Stimulated activated CD8-positive, alpha-beta memory T cell treated with anti-CD3 and anti-CD28 coated beads, Interleukin-4, amount 100 ng/mL, for 1 hour (primary cell): ENCODE data around the gene SLC25A39.
"Not testable (repeated sequence)": the region's sequence is repeated elsewhere in the genome, so short reads cannot be mapped to it uniquely, and the experiment has no call there.

Experiments used
- DNase-seq, 2 donors: peaks; one replicate each; pipeline ENCODE4 v3.0.0-alpha.2; 2020; ENCODE audit warnings: low read depth in 2 of 2, low spot score in 1 of 2

The SLC25A39 gene, protein sequence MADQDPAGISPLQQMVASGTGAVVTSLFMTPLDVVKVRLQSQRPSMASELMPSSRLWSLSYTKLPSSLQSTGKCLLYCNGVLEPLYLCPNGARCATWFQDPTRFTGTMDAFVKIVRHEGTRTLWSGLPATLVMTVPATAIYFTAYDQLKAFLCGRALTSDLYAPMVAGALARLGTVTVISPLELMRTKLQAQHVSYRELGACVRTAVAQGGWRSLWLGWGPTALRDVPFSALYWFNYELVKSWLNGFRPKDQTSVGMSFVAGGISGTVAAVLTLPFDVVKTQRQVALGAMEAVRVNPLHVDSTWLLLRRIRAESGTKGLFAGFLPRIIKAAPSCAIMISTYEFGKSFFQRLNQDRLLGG

DNA sequence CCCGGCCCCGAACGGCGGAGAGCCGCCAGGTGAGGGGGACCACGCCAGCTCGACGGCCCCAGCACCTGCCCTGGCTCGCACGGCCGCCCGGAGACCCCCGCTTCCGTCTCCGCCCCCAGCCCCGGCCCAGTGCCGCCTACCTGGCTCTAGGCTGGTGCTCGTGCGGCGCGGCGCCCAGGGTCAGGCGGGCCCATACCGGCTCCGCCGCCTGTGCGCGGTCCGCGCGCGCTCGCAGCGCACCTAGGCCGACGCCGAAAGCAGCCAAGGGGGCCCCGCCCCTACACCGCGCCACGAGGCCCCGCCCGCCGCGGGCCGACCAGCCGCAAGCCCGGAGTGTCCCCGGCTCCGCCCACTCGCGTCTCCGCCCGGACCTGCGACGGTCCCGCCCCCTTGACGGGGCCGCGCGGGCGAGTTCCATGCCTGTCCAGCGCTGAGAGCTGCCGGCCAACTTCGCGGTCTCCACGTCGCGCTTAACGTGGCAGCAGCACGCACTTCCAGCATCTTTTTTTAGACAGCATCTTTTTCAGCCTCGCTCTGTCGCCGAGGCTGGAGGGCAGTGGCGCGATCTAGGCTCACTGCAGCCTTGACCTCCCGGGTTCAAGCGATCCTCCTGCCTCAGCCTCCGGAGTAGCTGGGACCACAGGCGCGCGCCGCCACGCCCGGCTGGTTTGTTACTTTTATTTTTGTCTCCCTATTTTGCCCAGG is at the start of gene SLC25A39:
Gene SLC25A39 (minus strand): TSS at position 253 of the 705 bp plus-strand sequence. CDS start 1,261 bp downstream, outside the sequence.
- peak; percentile 84 to 89 for DNase-seq

DNA sequence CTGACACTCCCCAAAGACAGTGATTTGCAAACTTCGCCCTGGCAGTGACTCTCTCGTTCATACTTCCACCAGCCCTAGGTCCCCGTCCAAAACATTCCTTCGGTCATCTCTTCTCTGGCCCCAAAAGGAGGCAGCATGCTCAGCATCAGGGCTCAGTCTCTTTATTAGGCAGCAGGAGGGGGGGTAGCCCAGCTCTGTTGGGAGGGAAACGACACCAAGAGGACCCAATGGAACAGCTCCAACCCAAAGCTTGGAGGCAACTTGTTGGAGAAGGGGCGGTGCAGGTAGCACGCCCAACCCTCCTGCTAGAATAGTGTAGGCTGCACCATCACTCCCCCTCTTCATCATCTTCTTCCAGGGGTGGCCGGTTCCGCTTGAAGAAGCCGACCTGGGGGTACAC is 47.4 kb upstream of the SLC25A39 start:
- DNase-seq, result no peak

DNA sequence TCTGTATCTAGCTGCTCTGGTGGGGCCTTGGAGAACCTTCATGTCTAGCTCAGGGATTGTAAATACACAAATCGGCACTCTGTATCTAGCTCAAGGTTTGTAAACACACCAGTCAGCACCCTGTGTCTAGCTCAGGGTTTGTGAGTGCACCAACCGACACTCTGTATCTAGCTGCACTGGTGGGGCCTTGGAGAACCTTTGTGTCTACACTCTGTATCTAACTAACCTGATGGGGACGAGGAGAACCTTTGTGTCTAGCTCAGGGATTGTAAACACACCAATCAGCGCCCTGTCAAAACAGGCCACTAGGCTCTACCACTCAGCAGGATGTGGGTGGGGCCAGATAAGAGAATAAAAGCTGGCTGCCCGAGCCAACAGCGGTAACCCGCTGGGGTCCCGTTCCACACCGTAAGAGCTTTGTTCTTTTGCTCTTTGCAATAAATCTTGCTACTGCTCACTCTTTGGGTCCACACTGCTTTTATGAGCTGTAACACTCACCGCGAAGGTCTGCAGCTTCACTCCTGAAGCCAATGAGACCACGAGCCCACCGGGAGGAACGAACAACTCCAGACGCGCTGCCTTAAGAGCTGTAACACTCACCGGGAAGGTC is 44.9 kb upstream of the SLC25A39 start:
- not testable (repeated sequence) for DNase-seq

DNA sequence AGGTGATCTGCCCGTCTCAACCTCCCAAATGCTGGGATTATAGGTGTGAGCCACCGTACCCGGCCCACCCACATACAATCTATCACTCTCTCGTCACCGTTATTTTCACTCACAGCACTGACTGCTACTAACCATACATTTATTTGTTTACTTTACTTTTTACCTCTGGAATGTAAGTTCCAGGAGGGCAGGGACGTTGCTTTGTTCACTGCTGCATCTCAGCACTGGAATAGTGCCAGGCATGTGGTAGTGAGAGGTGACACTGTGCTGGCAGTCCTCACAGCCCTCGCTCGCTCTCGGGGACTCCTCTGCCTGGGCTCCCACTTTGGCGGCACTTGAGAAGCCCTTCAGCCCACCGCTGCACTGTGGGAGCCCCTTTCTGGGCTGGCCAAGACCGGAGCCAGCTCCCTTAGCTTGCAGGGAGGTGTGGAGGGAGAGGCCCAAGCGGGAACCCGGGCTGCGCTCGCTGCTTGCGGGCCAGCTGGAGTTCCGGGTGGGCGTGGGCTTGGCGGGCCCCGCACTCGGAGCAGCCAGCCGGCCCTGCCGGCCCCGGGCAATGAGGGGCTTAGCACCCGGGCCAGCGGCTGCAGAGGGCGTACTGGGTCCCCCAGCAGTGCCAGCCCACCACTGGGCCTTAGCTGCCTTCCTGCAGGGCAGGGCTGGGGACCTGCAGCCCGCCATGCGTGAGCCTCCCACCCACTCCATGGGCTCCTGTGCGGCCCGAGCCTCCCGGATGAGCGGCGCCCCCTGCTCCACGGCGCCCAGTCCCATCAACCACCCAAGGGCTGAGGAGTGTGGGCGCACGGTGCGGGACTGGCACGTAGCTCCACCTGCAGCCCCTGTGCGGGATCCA is 44.0 kb upstream of the SLC25A39 start:
- not testable (repeated sequence) for DNase-seq

DNA sequence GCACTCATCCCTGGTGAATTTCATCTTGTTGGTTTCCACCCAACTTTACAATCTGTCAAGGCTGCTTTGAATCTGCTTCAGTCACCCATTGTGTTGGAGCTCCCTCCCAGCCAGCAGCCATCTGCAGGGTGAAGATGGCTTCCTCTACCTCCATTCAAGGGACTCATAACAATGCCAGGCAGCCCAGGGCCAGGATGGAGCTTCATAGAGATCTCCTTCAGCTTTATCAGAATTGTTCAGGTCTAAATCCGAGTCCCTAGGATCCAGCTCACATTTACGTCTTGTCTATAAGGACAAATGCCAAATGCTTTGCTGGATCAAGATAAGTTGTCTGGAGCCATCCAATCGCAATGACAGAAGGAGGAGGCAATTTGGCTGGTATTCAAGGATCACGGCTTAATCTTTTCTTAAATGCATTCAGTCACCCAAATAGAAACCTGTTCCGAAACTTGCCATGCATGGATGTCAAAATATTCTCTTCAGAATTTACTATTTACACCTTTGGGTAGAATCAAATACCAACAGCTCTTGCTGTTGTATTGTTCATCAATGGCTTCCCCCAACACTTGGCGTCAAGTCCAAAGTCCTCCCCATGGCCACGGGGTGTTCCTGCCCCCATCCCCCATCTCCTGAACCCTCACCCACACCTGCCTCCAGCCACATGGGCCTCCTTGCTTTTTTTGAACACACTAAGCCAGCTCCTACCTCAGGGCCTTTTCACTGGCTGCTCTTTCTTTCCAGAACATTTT is 42.8 kb upstream of the SLC25A39 start:
- no peak for DNase-seq

DNA sequence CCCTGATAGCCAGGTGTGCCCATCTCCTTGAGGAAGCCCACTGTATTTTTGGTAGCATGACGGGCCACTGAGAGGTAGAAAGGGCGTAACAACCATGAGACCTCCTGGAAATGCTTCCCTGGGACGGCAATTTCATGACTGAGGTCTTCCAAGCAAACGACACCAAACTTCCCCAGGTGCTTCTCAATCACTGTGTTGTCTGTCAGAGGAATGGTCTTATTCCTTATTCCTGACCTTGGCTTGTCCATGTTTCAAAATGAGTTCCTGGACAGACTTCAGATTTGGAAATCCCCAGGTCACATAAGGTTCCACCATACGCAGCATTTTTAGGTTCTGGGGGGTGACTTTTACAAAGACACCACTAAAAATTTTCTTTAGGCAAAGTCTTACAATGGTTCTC is 40.4 kb upstream of the SLC25A39 start:
- DNase-seq, result not testable (repeated sequence)

DNA sequence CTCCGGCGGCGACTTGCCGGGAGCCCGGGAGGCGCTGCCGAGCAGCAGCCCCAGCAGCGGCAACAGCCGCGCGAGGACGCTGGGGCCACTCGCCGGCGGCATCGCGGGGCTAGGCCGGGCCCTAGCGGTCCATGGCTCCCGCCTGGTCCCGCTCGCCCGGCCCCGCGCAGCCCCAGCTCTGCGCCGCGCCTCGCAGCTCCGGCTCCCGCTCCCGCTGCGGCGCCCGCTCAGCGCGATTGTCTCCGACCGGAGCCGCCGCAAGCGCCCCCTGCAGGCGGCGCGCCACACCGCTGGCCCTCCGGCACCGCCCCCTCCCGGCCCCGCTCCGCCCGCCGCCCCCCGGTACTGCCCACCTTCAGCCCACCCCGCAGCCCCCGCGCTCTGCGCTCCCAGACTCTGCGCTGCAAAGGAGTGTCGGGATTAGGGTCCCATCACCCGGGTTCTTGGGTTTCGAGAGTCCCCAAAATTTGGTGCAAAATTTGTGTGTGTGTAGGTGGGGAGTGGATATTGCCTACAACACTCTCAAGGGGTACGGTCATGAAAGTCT is 39.1 kb upstream of the SLC25A39 start, which contains the start of gene FAM171A2:
Gene FAM171A2 (minus strand): TSS at position 241 of the 547 bp plus-strand sequence. CDS start 139 bp downstream, at position 102.
- peak in 1 of 2 donors; percentile 33 for DNase-seq

DNA sequence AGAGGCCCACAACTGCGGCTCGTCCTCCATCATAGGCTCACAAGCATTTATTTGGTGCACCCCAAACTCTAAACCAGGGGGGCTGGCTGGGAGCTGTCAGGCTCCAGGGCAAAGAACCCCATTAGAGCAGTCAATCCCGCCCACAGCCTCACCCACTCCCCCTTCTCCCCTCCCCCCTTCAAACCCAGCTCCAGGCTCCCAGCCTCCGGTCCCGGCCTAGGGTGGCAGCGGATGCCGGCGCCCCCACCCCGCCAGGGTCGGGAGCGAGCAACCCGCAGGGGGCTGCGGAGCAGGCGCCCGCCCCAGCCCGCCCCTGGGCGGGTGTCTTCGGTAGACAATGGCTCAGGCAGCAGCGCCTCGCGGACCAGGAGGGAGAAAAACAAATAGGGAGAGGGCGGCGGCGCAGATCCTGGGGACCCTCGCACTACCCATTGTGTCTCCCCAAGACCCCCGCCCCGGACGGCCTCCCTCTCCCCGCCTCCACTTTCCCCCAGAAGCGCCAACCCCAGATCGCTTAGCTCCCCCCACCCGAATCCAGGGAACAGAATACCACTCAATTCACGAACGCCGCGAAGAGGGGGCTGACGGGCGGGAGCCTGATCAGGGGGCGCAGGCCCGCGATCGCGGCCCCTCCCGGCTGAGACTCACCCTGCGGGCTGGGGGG is 38.5 kb upstream of the SLC25A39 start:
- DNase-seq, result no peak

DNA sequence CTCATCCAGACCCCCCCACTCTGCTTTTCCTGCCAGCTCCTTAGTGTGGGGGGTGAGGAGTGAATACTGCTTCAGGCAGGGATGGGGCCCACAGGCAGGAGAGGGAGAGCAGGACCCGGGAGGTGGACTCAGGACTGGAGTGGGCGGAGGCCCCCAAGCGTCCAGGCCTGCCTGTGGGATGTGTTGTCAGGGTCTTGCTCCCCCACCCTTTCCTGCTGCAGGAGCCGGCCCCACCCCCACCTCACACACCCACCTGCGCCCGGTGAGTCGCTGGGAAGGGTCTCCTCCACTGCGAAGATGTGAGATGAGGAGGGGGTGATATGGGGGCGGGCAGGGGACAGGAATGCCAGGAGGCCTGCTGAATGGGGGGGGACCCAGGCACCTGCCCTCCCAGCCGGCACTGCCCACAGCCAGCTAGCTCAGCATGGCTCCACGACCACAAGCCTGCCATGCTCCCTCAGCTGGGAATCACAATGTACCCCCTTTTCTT is 37.9 kb upstream of the SLC25A39 start:
- no peak for DNase-seq

DNA sequence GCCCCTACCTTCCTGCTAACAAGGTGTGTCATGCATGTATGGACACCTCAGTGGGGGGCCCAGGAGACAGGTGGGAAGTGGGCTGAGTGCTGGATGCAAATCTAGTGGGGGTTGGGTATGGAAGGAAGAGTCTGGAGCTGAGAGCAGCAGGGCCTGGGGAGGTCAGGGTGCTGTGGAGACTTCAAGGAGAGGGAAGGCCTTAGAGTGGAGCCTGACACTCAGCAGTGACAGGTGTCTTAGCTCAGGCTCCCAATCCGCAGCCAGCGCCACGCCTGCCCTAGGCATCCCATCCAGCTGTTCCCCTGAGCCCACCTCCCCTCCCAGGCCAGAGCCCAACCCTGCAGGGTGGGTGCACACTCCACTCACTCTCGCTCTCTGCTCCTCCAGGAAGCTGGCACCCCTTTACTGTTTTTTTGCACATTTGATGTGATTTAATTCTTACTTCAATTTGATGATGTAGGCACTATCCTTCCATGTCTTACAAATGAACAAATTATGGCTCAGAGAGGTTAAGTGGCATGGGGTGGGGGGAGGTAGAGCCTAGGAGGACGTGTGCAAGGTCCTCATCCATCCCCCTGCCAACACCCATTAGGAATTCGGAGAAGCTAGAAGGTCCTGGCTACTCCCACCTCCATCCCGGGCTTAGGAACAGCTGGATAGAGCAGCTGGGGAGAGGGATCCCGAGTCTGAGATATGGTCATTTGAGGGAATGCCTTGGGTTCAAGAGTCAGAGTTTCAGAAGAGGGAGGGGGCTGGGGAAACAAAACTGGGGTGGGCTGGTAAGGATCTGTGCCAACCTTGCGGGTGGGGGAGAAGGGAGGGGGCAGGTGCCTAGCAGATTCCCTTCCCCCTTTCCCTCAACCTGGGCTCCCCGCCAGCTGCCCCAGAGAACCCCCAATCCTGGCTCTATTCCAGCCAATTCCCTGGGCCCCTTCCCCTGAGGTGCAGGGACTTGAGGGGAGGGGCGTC is 37.0 kb upstream of the SLC25A39 start:
- no peak for DNase-seq

DNA sequence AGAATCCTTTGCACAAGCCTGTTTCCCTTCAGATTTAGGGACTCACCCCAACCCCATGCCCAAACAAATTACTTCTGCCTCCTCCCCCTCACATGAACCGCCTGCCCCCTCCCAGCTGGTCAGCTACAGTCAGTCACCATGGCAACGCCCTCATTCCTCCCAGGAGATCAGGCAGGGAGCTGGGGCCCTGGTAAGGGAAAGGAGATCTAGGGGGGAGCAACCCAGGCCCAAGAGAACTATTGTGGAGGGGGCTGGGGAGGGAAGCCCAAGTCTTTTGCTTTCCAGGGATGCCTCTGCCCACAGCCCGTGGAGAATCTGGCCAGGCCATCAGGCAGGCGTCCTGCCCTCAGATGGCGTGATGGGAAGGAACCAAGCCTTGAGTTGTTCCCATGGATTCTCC is 36.2 kb upstream of the SLC25A39 start:
- DNase-seq, result no peak

DNA sequence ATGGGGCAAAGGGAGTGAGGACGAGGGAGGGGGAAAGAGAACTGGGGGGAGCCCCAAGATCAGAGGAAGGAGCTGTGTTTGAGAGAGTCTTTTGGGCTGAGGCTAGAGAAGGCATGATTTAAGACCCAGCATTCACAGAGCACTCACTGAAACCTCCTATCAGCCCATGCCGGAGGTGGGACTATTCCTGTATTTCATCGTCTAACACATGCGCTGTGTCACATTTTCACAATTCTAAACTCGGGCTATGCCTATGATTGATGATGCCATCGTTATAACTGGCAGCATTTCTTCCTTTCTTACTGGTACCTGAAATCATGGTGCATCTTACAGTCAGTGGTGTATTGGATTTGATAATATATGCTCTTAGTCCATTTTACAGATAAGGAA is 35.5 kb upstream of the SLC25A39 start:
- DNase-seq, result no peak

DNA sequence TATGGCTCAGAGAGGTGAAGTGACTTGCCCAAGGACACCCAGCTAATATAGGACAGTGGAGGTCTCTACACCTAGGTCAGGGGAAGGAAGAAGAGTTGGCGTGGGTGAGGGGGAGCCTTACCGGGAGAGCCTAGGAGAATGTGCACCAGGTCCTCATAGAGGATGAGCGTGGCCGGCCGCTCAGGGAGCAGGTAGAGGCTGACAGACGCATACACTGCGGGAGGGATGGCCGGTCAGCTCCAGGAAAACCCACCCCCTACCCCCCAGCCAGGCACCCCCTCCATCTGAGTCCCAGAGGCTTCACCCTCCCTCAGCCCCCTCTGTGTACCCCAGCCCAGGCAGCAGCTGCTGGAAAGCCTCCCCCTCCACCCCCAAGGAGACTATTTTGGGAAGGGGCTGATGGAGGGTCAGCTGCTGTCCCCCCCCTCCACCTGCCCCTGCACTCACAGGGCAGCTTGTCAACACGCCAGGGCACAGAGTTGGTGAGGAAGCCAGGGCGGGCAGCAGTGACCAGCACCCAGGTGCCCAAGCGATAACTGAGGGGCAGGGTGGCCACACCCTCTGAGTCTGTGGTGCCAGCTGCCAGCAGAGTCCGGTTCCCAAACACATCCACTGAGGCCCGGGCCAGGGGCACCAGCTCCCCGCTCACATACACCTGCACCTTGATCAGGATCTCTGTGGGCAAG is 35.0 kb upstream of the SLC25A39 start:
- DNase-seq, result no peak

DNA sequence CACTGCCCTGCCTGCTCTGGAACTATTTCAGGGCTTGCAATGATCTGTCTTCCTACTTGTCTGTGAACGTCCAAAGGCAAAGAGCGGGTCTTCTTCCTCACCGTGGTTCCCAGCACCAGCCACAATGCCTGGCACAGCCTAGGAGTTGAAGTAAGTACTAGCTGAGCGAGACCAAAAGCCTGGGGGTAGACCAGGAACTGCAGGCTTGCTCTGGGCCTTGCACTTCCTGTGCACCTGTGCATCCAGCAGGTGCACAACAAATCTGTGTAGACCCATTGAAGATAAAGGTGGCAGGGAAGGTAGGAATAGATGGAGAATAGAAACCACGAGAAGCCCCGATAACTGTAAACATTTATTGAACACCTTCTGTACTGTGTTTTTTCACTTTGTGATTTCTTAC is 34.4 kb upstream of the SLC25A39 start:
- DNase-seq, result no peak

DNA sequence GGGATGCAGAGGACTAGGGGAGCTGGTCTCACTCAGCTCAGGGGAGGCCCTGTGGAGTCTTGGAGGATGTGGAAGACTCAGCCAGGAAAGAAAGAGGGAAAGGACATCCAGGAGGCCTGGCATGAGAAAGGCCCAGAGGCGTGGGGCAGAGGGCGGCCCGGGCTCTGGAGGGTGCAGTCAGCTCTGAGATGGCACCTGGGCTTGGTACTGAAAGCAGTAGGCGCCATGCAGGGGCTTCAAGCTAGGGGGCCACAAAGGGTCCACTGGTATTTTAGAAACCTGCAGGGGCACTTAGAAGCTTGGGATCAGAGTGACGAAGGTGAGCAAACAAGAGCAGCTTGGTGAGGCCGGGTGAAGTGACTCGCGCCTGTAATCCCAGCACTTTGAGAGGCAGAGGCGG is 33.4 kb upstream of the SLC25A39 start:
- no peak for DNase-seq

DNA sequence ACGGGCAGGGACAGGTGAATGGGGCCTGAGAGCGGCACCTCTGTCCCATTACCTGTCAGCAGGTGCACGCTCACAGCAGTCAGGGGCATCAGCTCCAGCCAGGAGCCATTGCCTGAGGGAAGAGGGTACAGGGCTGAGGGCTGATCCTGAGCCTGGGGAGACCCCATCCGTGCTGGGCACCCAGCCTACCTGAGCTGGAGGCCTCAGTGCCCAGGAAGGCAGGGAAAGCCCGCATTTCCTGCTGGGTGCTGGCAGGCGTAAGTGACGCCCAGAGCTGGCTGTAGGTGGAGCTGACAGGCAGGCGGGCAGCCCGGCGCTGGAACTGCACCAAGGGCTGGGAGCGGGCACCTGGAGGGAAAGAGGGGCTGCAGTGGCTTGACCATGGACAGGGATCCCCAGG is 31.6 kb upstream of the SLC25A39 start:
- no peak for DNase-seq

DNA sequence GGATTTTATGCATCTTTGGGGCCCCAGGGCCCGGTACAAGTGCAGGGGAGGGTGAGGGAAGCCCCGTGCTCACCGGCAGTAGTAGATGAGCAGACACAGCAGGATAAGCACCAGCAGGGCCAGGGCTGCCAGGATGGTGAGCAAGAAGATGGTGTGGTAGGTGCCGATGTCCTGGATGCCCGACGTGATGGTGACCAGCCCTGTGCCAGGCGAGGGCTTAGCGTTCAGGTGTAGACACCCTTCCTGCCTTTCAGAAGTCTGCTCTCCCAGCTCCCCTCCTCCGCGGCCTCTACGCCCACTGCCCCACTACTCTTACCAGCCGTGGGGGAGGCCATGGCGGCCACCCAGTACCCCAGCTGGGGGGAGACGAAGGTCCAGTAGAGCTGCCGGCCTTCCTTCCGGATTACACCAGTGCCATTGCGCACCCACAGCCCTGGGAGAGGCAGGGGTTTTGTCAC is 31.0 kb upstream of the SLC25A39 start:
- no peak for DNase-seq
